ENCODE results near the gene MAPK7.

DNA sequence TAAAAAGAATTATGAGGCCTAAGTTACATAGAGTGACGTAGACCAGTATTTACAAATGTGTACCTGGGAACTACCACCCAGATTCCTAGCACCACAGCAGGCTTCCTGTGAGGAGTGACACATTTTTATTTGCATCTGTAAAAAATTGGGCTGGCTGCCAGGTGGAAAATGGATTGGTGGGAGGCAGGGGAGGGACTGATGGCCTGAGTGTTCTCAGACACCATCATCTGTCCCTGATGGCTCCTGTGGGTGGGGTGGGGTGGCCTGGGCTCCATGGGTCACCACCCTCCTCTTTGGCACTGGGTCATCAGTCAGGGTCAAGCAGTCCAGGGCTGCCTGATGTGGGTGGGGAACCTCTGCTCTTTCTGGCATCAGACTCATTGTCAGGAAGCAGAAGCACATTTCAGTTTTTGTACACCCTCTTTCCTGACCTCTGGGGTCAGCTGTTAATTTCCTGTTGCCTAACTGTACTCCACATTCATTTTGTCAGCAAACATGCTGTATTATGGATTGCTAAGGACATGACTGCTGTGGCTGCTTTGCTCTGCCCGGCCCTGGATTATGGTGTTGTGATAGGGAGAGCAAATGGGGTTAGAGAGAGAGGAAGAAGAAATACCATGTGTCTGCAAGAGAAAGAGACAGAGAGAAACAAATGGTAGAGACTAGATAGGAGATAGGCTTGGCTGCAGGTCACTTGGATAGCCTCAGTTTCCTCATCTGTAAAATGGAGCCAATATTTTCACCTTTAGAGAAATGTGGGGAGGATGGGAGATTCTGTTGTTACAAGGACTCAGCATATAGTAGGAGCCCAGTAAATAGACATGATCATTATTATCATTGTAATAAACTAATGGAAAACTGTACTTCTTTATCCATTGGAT lies 20.2 kb downstream of the MAPK7 start:
- TF ChIP-seq, protein P1, sequence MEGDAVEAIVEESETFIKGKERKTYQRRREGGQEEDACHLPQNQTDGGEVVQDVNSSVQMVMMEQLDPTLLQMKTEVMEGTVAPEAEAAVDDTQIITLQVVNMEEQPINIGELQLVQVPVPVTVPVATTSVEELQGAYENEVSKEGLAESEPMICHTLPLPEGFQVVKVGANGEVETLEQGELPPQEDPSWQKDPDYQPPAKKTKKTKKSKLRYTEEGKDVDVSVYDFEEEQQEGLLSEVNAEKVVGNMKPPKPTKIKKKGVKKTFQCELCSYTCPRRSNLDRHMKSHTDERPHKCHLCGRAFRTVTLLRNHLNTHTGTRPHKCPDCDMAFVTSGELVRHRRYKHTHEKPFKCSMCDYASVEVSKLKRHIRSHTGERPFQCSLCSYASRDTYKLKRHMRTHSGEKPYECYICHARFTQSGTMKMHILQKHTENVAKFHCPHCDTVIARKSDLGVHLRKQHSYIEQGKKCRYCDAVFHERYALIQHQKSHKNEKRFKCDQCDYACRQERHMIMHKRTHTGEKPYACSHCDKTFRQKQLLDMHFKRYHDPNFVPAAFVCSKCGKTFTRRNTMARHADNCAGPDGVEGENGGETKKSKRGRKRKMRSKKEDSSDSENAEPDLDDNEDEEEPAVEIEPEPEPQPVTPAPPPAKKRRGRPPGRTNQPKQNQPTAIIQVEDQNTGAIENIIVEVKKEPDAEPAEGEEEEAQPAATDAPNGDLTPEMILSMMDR (IDR thresholded peaks at IDR 0.05 in 4 of 5, conservative IDR thresholded peaks at IDR 0.05 in 1 of 5), result no peak
- no peak for TF ChIP-seq POLR2A (IDR thresholded peaks at IDR 0.05)

Measured in gastrocnemius medialis (tissue), 4 donors.